ENCODE results near the gene GABRB1.

GRCh38 chr4:47312170-47312569, 280.8 kb downstream of the GABRB1 start:
- TF ChIP-seq EP300 (IDR thresholded peaks at IDR 0.05) (no peak), CTCF (IDR thresholded peaks at IDR 0.05) (no peak), ZSCAN20 (CRISPR knock-in tag; IDR thresholded peaks at IDR 0.05) (no peak), POLR2A (IDR thresholded peaks at IDR 0.05; ENCODE audit: low read length) (no peak), PHF8 (IDR thresholded peaks at IDR 0.05; ENCODE audit: borderline replicate concordance, low read depth) (no peak), CEBPB (IDR thresholded peaks at IDR 0.05) (no peak), MAZ (IDR thresholded peaks at IDR 0.05; ENCODE audit: borderline replicate concordance, low read depth, low read length) (no peak), SREBF2 (IDR thresholded peaks at IDR 0.05) (no peak), REST (IDR thresholded peaks at IDR 0.05) (no peak), RCOR1 (IDR thresholded peaks at IDR 0.05; ENCODE audit: low read depth, low read length) (no peak), MYC (IDR thresholded peaks at IDR 0.05; ENCODE audit: borderline replicate concordance, low read length) (no peak), USF2 (IDR thresholded peaks at IDR 0.05) (no peak), BHLHE40 (IDR thresholded peaks at IDR 0.05; ENCODE audit: low read depth, low read length) (no peak), CHD2 (IDR thresholded peaks at IDR 0.05; ENCODE audit: low read length, partially characterized antibody) (no peak)
